OCI-LY1 (cell line): Measurements from ENCODE around the gene FEV.

Experiments
- H2AFZ ChIP-seq: fragments of 200-600 bp; sonication (generic), shearing (Covaris generic); 2 replicates; pipeline ENCODE4 v1.6.0; 2014; ENCODE audit warnings: antibody characterized with exemption, mild to moderate bottlenecking, low read length
- H3F3A ChIP-seq: fragments of 200-600 bp; sonication (generic), shearing (Covaris generic); 2 replicates; pipeline ENCODE4 v1.6.0; 2014; ENCODE audit warnings: mild to moderate bottlenecking, antibody characterized with exemption, low read length, moderate library complexity; ENCODE audit not compliant: insufficient read depth
- H3K27ac ChIP-seq: fragments of 200-600 bp; sonication (generic); 2 replicates; pipeline ENCODE4 v1.5.1; 2014; ENCODE audit warnings: low read length, mixed run types, mild to moderate bottlenecking, low read depth; ENCODE audit not compliant: poor library complexity, severe bottlenecking
- H3K27me3 ChIP-seq: fragments of 200-600 bp; sonication (generic); 2 replicates; pipeline ENCODE4 v1.6.0; 2014; ENCODE audit warnings: antibody characterized with exemption, mild to moderate bottlenecking, low read length, moderate library complexity; ENCODE audit not compliant: insufficient read depth
- H3K36me3 ChIP-seq: fragments of 200-600 bp; sonication (generic); 2 replicates; pipeline ENCODE4 v1.6.1; 2014; ENCODE audit warnings: mild to moderate bottlenecking, antibody characterized with exemption, low read length, moderate library complexity, mixed read lengths; ENCODE audit not compliant: insufficient read depth
- H3K4me1 ChIP-seq: fragments of 200-600 bp; sonication (generic); 2 replicates; pipeline ENCODE4 v1.5.1; 2014; ENCODE audit warnings: mild to moderate bottlenecking, low read length, moderate library complexity; ENCODE audit not compliant: insufficient read depth, severe bottlenecking
- H3K4me2 ChIP-seq: fragments of 200-600 bp; sonication (generic), shearing (Covaris generic); 2 replicates; pipeline ENCODE4 v1.6.1; 2014; ENCODE audit warnings: low read length
- H3K4me3 ChIP-seq: fragments of 200-600 bp; sonication (generic); 2 replicates; pipeline ENCODE4 v1.5.1; 2014; ENCODE audit warnings: low read length, low read depth, mild to moderate bottlenecking, mixed read lengths; ENCODE audit not compliant: poor library complexity, severe bottlenecking
- H3K79me2 ChIP-seq: fragments of 200-600 bp; shearing (Covaris generic); 2 replicates; pipeline ENCODE4 v1.6.1; 2016; ENCODE audit warnings: mixed run types, low read length, mixed read lengths; ENCODE audit not compliant: insufficient read depth
- H3K9ac ChIP-seq: fragments of 200-600 bp; sonication (generic), shearing (Covaris generic); 2 replicates; pipeline ENCODE4 v1.6.1; 2014; ENCODE audit warnings: mild to moderate bottlenecking, low read length, mixed read lengths
- H3K9me2 ChIP-seq: fragments of 200-600 bp; sonication (generic), shearing (Covaris generic); 2 replicates; pipeline ENCODE4 v1.6.1; 2014; ENCODE audit warnings: low read depth, mild to moderate bottlenecking, low read length, mixed read lengths
- H3K9me3 ChIP-seq: fragments of 200-600 bp; shearing (Covaris generic); 2 replicates; pipeline ENCODE4 v1.6.1; 2014; ENCODE audit warnings: low read length, mixed read lengths
- H4K20me1 ChIP-seq: fragments of 200-600 bp; sonication (generic), shearing (Covaris generic); 2 replicates; pipeline ENCODE4 v1.6.0; 2016; ENCODE audit warnings: mild to moderate bottlenecking, low read length; ENCODE audit not compliant: insufficient read depth
- EZH2 ChIP-seq: fragments of 200-600 bp; sonication (generic), shearing (Covaris generic); IDR thresholded peaks from 2 replicates; pipeline ENCODE4 v1.8.0; 2017; ENCODE audit warnings: borderline replicate concordance, mixed run types, mild to moderate bottlenecking, antibody characterized with exemption, low read length, moderate library complexity, mixed read lengths
- TF ChIP-seq, protein P1 (sequence below): fragments of 200-600 bp; sonication (generic), shearing (Covaris generic); IDR thresholded peaks from 2 replicates; pipeline ENCODE4 v1.5.1; 2017; ENCODE audit warnings: mild to moderate bottlenecking, antibody characterized with exemption, low read length, moderate library complexity, mixed read lengths

FEV gene

DNA sequence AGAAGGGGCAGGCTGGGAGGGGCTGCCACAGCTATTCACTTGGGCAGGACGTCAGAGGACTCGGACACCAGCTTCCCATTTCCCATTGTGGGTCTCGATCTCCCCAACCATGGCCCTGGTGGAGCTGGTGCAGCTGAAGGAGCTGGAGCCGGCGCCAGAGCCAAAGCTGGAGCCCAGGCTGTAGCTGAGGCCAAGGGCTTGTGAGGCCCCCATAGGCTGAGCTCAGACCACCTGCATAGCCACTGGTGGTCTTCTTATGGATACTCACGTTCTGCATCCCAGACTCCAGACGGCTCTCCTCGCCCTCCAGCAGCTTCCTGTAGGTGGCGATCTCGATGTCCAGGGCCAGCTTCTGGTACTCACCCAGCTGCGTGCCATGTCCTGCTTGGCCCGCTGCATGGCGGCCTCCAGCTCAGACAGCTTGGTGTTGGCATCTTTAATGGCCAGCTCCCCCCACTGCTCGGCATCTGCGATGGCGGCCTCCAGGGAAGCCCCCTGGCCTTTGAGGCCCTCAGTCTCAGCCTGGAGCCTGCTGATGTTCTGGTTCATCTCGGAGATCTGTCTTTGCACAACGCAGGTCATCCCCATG, 31.5 kb downstream of the FEV start:
- Histone ChIP-seq H3K4me1 (no peaks in the 10 kb centered on the region), H3K27ac (no peak overlapping the region), H3K4me3 (no peak overlapping the region), H3K9me3 (no peaks in the 10 kb centered on the region), H3K27me3 (peaks cover 5% of the 10 kb centered on the region; the same call in 1 of the 2 replicates), H3K36me3 (no peaks in the 10 kb centered on the region), H3F3A (no peaks in the 10 kb centered on the region), H3K9me2 (no peaks in the 10 kb centered on the region), H3K4me2 (no peak overlapping the region), H2AFZ (no peak overlapping the region), H4K20me1 (no peaks in the 10 kb centered on the region), H3K9ac (no peak overlapping the region), H3K79me2 (no peaks in the 10 kb centered on the region)
- TF ChIP-seq, protein P1, sequence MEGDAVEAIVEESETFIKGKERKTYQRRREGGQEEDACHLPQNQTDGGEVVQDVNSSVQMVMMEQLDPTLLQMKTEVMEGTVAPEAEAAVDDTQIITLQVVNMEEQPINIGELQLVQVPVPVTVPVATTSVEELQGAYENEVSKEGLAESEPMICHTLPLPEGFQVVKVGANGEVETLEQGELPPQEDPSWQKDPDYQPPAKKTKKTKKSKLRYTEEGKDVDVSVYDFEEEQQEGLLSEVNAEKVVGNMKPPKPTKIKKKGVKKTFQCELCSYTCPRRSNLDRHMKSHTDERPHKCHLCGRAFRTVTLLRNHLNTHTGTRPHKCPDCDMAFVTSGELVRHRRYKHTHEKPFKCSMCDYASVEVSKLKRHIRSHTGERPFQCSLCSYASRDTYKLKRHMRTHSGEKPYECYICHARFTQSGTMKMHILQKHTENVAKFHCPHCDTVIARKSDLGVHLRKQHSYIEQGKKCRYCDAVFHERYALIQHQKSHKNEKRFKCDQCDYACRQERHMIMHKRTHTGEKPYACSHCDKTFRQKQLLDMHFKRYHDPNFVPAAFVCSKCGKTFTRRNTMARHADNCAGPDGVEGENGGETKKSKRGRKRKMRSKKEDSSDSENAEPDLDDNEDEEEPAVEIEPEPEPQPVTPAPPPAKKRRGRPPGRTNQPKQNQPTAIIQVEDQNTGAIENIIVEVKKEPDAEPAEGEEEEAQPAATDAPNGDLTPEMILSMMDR: no peak
- TF ChIP-seq EZH2: no peak

DNA sequence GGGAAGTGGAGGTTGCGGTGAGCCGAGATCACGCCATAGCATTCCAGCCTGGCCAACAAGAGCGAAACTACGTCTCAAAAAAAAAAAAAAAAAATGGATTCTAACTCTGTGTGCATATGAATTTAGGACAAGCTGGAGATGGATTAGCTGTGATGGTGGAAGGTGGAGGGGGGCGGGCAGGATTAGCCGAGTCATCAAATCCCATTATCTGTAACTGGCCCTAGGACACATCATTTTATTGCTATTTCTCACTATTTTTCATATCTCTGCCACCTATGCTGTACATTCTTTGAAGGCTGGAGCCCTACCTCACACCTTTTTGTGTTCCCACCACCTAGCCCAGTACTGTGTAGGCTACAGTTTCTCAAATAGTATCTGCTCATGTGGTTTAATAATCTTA, 32.8 kb downstream of the FEV start:
- no peaks in the 10 kb centered on the region for H4K20me1 ChIP-seq
- H3K9ac ChIP-seq: no peak overlapping the region
- H3K27me3 ChIP-seq: peaks cover 5% of the 10 kb centered on the region; the same call in 1 of the 2 replicates
- TF ChIP-seq, protein P1: no peak
- no peak for TF ChIP-seq EZH2
- no peaks in the 10 kb centered on the region for H3K4me1 ChIP-seq
- no peak overlapping the region for H3K27ac ChIP-seq
- H3K9me2 ChIP-seq: no peaks in the 10 kb centered on the region
- H3K79me2 ChIP-seq: no peaks in the 10 kb centered on the region
- no peak overlapping the region for H3K4me3 ChIP-seq
- H2AFZ ChIP-seq: no peak overlapping the region
- H3K9me3 ChIP-seq: no peaks in the 10 kb centered on the region
- H3K4me2 ChIP-seq: no peak overlapping the region
- no peaks in the 10 kb centered on the region for H3K36me3 ChIP-seq
- no peaks in the 10 kb centered on the region for H3F3A ChIP-seq

DNA sequence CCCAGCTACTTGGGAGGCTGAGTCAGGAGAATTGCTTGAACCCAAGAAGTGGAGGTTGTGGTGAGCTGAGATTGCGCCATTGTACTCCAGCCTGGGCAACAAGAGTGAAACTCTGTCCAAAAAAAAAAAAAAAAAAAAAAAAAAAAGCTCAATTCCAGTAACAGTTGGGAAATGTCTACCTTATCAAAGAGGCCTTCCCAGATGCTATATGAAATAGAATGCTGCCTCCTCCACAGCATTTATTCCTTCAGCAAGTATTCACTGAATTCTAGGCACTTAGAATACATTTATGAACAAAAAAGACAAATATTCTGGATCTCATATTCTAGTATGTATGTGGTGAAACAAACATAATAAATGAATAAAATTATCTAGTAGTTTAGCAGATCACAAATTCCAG, 38.4 kb downstream of the FEV start:
- Histone ChIP-seq H3K4me2 (no peak overlapping the region), H2AFZ (no peak overlapping the region), H3K9ac (no peak overlapping the region), H4K20me1 (no peaks in the 10 kb centered on the region), H3K79me2 (no peaks in the 10 kb centered on the region), H3K27me3 (0 out of 2 replicates have a peak, but pooled peaks cover 4% of the 10 kb centered on the region), H3K4me3 (no peak overlapping the region), H3K9me2 (no peaks in the 10 kb centered on the region), H3K27ac (no peak overlapping the region), H3K4me1 (no peaks in the 10 kb centered on the region), H3K9me3 (no peaks in the 10 kb centered on the region), H3K36me3 (no peaks in the 10 kb centered on the region), H3F3A (no peaks in the 10 kb centered on the region)
- TF ChIP-seq EZH2: no peak
- TF ChIP-seq, protein P1: no peak
